PC-9 (cell line): ENCODE measurements around the gene PPIB. TPM values are rescaled to one million over a fixed set of nuclear protein-coding genes. Genes with fewer than 3 reads are reported as not detected.
A peak's percentile ranks its signal among the peaks of the same experiment; 100 is the strongest.

Experiments
- Bru-seq: library from RNA; stranded (reverse); fragments of 400-500 nt; gene quantifications from one replicate; lab custom pipeline; 2021; lab: Mats Ljungman, UMichigan
- BruChase-seq, 2 experiments: library from RNA; stranded (reverse); fragments of 400-500 nt; gene quantifications; one replicate each; lab custom pipeline; 2021; lab: Mats Ljungman, UMichigan
- BruUV-seq: library from RNA; stranded (reverse); fragments of 400-500 nt; replicated peaks from 2 replicates; lab custom pipeline; 2021; lab: Mats Ljungman, UMichigan
- CTCF ChIA-PET: fragments of 300-600 bp; sonication (Branson Sonifier 250); formaldehyde crosslinking; loops from one replicate; lab custom pipeline; 2022; ENCODE audit warnings: antibody characterized with exemption; lab: Charles Lee
- POLR2A ChIA-PET: fragments of 300-600 bp; sonication (Branson Sonifier 250); formaldehyde crosslinking; loops from one replicate; lab custom pipeline; 2022; ENCODE audit warnings: antibody characterized with exemption; ENCODE audit not compliant: unreplicated experiment; lab: Charles Lee
- DNase-seq, 2 experiments: peaks; one replicate each; pipeline versions ENCODE4 v3.0.0 to v3.0.0-alpha.2; 2015 to 2022; ENCODE audit warnings: mixed read lengths in 1 of 2
- H2AFZ ChIP-seq: fragments of 200-600 bp; sonication (generic); 2 replicates; pipeline ENCODE4 v1.8.1; 2017; ENCODE audit warnings: antibody characterized with exemption
- H3F3A ChIP-seq: fragments of 200-600 bp; sonication (generic); 2 replicates; pipeline ENCODE4 v1.8.1; 2017; ENCODE audit warnings: antibody characterized with exemption, mild to moderate bottlenecking, low read depth; ENCODE audit not compliant: insufficient read depth
- H3K27ac ChIP-seq: fragments of 200-600 bp; sonication (generic); 2 replicates; pipeline ENCODE4 v1.6.1; 2016; ENCODE audit warnings: mixed run types
- H3K27me3 ChIP-seq: fragments of 200-600 bp; sonication (generic); 2 replicates; pipeline ENCODE4 v1.6.1; 2016; ENCODE audit warnings: low read depth, mixed run types; ENCODE audit not compliant: insufficient read depth
- H3K36me3 ChIP-seq: fragments of 200-600 bp; sonication (generic); 2 replicates; pipeline ENCODE4 v1.6.1; 2016; ENCODE audit warnings: low read depth, mixed run types
- H3K4me1 ChIP-seq: fragments of 200-600 bp; sonication (generic); replicated peaks from 2 replicates; pipeline ENCODE4 v1.6.1; 2016; ENCODE audit warnings: mixed run types; ENCODE audit not compliant: insufficient read depth
- H3K4me2 ChIP-seq: fragments of 200-600 bp; sonication (generic); 2 replicates; pipeline ENCODE4 v1.6.1; 2017; ENCODE audit warnings: mixed run types
- H3K4me3 ChIP-seq: fragments of 200-600 bp; sonication (generic); 2 replicates; pipeline ENCODE4 v1.6.1; 2016; ENCODE audit warnings: mixed run types
- H3K79me2 ChIP-seq: fragments of 200-600 bp; sonication (generic); 2 replicates; pipeline ENCODE4 v1.6.1; 2017; ENCODE audit warnings: low read depth, mixed run types
- H3K9me2 ChIP-seq: fragments of 200-600 bp; sonication (generic); 2 replicates; pipeline ENCODE4 v1.8.1; 2017; ENCODE audit warnings: mild to moderate bottlenecking; ENCODE audit not compliant: insufficient read depth
- H3K9me3 ChIP-seq: fragments of 200-600 bp; sonication (generic); 2 replicates; pipeline ENCODE4 v1.8.1; 2016; ENCODE audit warnings: low read depth; ENCODE audit not compliant: insufficient read depth
- H4K20me1 ChIP-seq: fragments of 200-600 bp; sonication (generic); 2 replicates; pipeline ENCODE4 v1.8.1; 2017; ENCODE audit not compliant: insufficient read depth
- CTCF ChIP-seq: fragments of 200-600 bp; sonication (generic); conservative IDR thresholded peaks from 2 replicates; pipeline ENCODE4 v1.6.1; 2017; ENCODE audit warnings: mixed run types, antibody characterized with exemption, mild to moderate bottlenecking, moderate library complexity
- EZH2 ChIP-seq: fragments of 200-600 bp; sonication (generic); IDR thresholded peaks from 2 replicates; pipeline ENCODE4 v1.8.0; 2017; ENCODE audit warnings: antibody characterized with exemption, low read depth
- intact Hi-C: fragments of 100-400 bp; cut with micrococcal nuclease; formaldehyde crosslinking; loops from one replicate; pipeline ENCODE4 v1.10.0; 2022; ENCODE audit not compliant: unreplicated experiment
- long read RNA-seq: library from polyadenylated mRNA; stranded (forward); transcript quantifications from one replicate; pipeline ENCODE4 v2.0.0, GENCODE V29; 2022
- total RNA-seq: library from RNA; stranded (reverse); gene quantifications from 2 replicates; pipeline ENCODE4 v1.2.3, GENCODE V29; 2021

Gene PPIB
- total RNA-seq (308 and 345 TPM in 2 replicates), Bru-seq, nascent RNA (percentile 91 among the genes with signal in this experiment), BruChase-seq, experiment 1, labeled RNA remaining after a 2-hour chase (percentile 87 among the genes with signal in this experiment), BruChase-seq, experiment 2, labeled RNA remaining after a 6-hour chase (percentile 95 among the genes with signal in this experiment)
- long read RNA-seq, transcript PPIB-201 (5 exons, 1,081 nt), result major isoform, 403 of 529 reads
- long read RNA-seq, partial matches to known transcripts, result 13 of 529 reads
- long read RNA-seq, other reads (novel, unspliced or antisense), result 113 of 529 reads

DNA sequence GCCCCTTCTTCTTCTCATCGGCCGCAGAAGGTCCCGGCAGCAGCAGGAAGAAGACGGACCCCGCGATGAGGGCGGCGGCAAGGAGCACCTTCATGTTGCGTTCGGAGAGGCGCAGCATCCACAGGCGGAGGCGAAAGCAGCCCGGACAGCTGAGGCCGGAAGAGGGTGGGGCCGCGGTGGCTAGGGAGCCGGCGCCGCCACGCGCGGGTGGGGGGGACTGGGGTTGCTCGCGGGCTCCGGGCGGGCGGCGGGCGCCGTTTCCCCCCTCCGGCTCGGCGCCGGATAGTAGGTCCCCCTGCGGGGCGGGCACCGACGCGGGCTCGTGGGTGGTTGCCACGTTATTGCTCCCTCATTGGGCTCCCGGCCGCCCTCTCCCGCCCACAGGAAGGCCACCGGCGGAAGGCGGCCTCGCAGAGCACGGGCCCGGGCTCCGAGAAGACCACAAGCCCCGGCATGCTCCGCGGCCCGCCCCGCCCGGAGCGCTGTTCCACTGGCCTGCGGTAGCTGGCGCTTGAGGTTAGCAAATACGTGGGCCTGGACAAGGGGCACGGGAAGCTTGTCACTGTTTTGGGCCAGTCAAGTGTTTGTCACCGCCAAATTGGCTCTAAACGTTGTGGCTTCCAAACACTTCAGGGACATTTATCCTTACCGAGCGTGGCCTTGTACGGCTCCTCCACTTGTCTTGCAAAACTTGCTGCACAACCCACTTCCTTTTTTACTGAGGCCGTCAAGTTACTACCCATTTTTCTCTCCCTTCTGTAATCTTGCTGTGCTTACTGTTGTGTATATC is at the start of gene PPIB:
PPIB (minus strand) TSS at position 154 of the 790 bp plus-strand sequence; CDS start at position 118, 36 bp downstream.
- no TSS peak for BruUV-seq
- DNase-seq, result peak; percentile 85 to 97
- intact Hi-C loops, result loop anchor here (1.0 to 5.0 kb wide), 3 partner anchors 193 to 519 kb away; partner anchors contain the start of genes CSNK1G1 and TRIP4

DNA sequence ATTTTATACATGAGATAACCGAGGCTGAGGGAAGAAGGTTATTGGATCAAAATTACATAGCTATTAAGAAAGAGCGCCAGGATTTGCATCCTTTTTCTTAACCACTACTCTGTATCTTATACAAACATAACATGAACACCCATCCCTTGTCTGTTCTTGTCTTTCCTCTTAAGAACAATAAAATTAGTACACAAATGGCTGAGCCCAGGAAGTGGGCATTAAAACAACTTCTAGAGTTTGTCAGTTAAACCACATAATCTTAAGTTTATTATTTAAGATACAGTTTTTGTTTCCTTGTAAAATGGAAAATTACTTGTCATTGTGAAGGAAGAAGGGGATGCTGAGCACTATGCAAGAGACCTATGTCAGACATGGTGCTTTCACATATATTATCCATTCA is 48.9 kb upstream of the PPIB start:
- H3K27me3 ChIP-seq, result no peaks in the 10 kb centered on the region
- no peaks in the 10 kb centered on the region for H3K4me1 ChIP-seq
- H3K36me3 ChIP-seq, result 0 out of 2 replicates have a peak, but pooled peaks cover 8% of the 10 kb centered on the region
- no peaks in the 10 kb centered on the region; the same call in 1 of the 2 replicates for H4K20me1 ChIP-seq
- H3K4me2 ChIP-seq, result no peak overlapping the region
- POLR2A ChIA-PET, result no interaction called here
- H2AFZ ChIP-seq, result no peak overlapping the region
- BruUV-seq, result no TSS peak
- intact Hi-C loops, result no loop called here
- H3K79me2 ChIP-seq, result no peaks in the 10 kb centered on the region
- TF ChIP-seq EZH2 (no peak), CTCF (no peak)
- no peak overlapping the region for H3K4me3 ChIP-seq
- no peak for DNase-seq
- no peaks in the 10 kb centered on the region for H3K9me2 ChIP-seq
- CTCF ChIA-PET, result no interaction called here
- H3F3A ChIP-seq, result peaks cover 6% of the 10 kb centered on the region; the same call in 1 of the 2 replicates
- no peak overlapping the region for H3K27ac ChIP-seq
- H3K9me3 ChIP-seq, result no peaks in the 10 kb centered on the region

More for the DNA sequence above, at the start of gene PPIB:
- H3K9me2 ChIP-seq, result no peaks in the 10 kb centered on the region
- ChIA-PET POLR2A (interaction anchor here (0.5 to 0.7 kb wide), 5 partner anchors 106 to 513 kb away, joined by 3 to 5 read pairs (median 3); no protein-coding TSS in a partner anchor), CTCF (interaction anchor here (0.5 to 0.7 kb wide), 5 partner anchors 8 to 1355 kb away, joined by 3 to 7 read pairs (median 3); no protein-coding TSS in a partner anchor)
- TF ChIP-seq CTCF, result no peak; the same call in 1 of the 2 replicates
- TF ChIP-seq EZH2, result no peak
- H3F3A ChIP-seq, result peaks cover 26% of the 10 kb centered on the region; the same call in 1 of the 2 replicates
- H3K4me1 ChIP-seq, result no peaks in the 10 kb centered on the region; the same call in none of the 2 replicates
- no peaks in the 10 kb centered on the region for H3K9me3 ChIP-seq
- H3K27me3 ChIP-seq, result no peaks in the 10 kb centered on the region
- H3K79me2 ChIP-seq, result peaks cover 35% of the 10 kb centered on the region
- peak within 1 kb of the TSS; percentile 93 for H3K4me2 ChIP-seq
- peak within 1 kb of the TSS; percentile 95 for H3K4me3 ChIP-seq
- H3K27ac ChIP-seq, result peak within 1 kb of the TSS; percentile 51
- peaks cover 26% of the 10 kb centered on the region for H4K20me1 ChIP-seq
- peak within 1 kb of the TSS; percentile 68 for H2AFZ ChIP-seq
- H3K36me3 ChIP-seq, result peaks cover 24% of the 10 kb centered on the region

- ChIA-PET POLR2A (interaction anchor here (0.7 kb wide), 1 partner anchor 22 kb away, joined by 6 read pairs; no protein-coding TSS in a partner anchor), CTCF (interaction anchor here (0.8 kb wide), 1 partner anchor 146 kb away, joined by 3 read pairs; the partner anchor contains the start of gene CSNK1G1)
- no peaks in the 10 kb centered on the region for H3K9me3 ChIP-seq
- H3K9me2 ChIP-seq, result no peaks in the 10 kb centered on the region
- no peaks in the 10 kb centered on the region for H3K79me2 ChIP-seq
- BruUV-seq, result no TSS peak
- no peaks in the 10 kb centered on the region for H3K4me1 ChIP-seq
- no peak overlapping the region for H3K4me3 ChIP-seq
- no peak for DNase-seq
- TF ChIP-seq EZH2, result no peak
- no peak for TF ChIP-seq CTCF
- 0 out of 2 replicates have a peak, but pooled peaks cover 8% of the 10 kb centered on the region for H3K36me3 ChIP-seq
- H2AFZ ChIP-seq, result no peak overlapping the region
- intact Hi-C loops, result no loop called here
- no peak overlapping the region for H3K27ac ChIP-seq
- H3F3A ChIP-seq, result peaks cover 6% of the 10 kb centered on the region; the same call in 1 of the 2 replicates
- no peaks in the 10 kb centered on the region; the same call in 1 of the 2 replicates for H4K20me1 ChIP-seq
- no peak overlapping the region for H3K4me2 ChIP-seq
- H3K27me3 ChIP-seq, result no peaks in the 10 kb centered on the region
These were observed 47.5 kb upstream of the PPIB start for GRCh38 chr15:64210371-64210770.
